Measurements from ENCODE around the gene TCF4. TPM values are rescaled to one million over a fixed set of nuclear protein-coding genes. Genes with fewer than 3 reads are reported as not detected.

Gene TCF4
- total RNA-seq, 1 donor: 84.6 TPM

GRCh38 chr18:55419132-55419946 lies 168.7 kb downstream of the TCF4 start:
- DNase-seq (ENCODE audit: low read depth): peak; percentile 71
- no peak for TF ChIP-seq CTCF (IDR thresholded peaks at IDR 0.05; ENCODE audit: insufficient read depth, low read depth, low read length)
- peak overlapping the region; percentile 52 for H3K4me3 ChIP-seq (ENCODE audit: low read depth, low read length)

- TF ChIP-seq CTCF (IDR thresholded peaks at IDR 0.05; ENCODE audit: insufficient read depth, low read depth, low read length): no peak
- no peak for DNase-seq (ENCODE audit: low read depth)
- H3K4me3 ChIP-seq (ENCODE audit: low read depth, low read length): no peak overlapping the region
These were observed 169.6 kb downstream of the TCF4 start for GRCh38 chr18:55418439-55418838.

- DNase-seq (ENCODE audit: low read depth): no peak
- no peak for TF ChIP-seq CTCF (IDR thresholded peaks at IDR 0.05; ENCODE audit: insufficient read depth, low read depth, low read length)
- H3K4me3 ChIP-seq (ENCODE audit: low read depth, low read length): no peak overlapping the region
These were observed 171.2 kb downstream of the TCF4 start for GRCh38 chr18:55416791-55417190.

GRCh38 chr18:55415258-55415871 lies 172.6 kb downstream of the TCF4 start:
- DNase-seq (ENCODE audit: low read depth): peak; percentile 90
- TF ChIP-seq CTCF (IDR thresholded peaks at IDR 0.05; ENCODE audit: insufficient read depth, low read depth, low read length): peak; percentile 88
- no peak overlapping the region for H3K4me3 ChIP-seq (ENCODE audit: low read depth, low read length)

- DNase-seq (ENCODE audit: low read depth): no peak
- TF ChIP-seq CTCF (IDR thresholded peaks at IDR 0.05; ENCODE audit: insufficient read depth, low read depth, low read length): no peak
- H3K4me3 ChIP-seq (ENCODE audit: low read depth, low read length): no peak overlapping the region
These were observed 173.5 kb downstream of the TCF4 start for GRCh38 chr18:55414475-55414874.

- no peak for DNase-seq (ENCODE audit: low read depth)
- H3K4me3 ChIP-seq (ENCODE audit: low read depth, low read length): no peak overlapping the region
- TF ChIP-seq CTCF (IDR thresholded peaks at IDR 0.05; ENCODE audit: insufficient read depth, low read depth, low read length): no peak
These were observed 174.5 kb downstream of the TCF4 start for GRCh38 chr18:55413474-55413873.
